Suppressor macrophage treated with lipopolysaccharide for 4 hours (primary cell): ENCODE results near the gene CHIC2.
A peak's percentile ranks its signal among the peaks of the same experiment; 100 is the strongest.

Experiments used
- DNase-seq: peaks from one replicate; pipeline ENCODE4 v3.0.0-alpha.2; 2020

Gene CHIC2

GRCh38 chr4:53997898-53998297 is 66.5 kb downstream of the CHIC2 start:
- no peak for DNase-seq

- DNase-seq = peak; percentile 51
Observed at GRCh38 chr4:53994382-53995102, 69.9 kb downstream of the CHIC2 start.

- no peak for DNase-seq
Observed at GRCh38 chr4:53992785-53993184, 71.6 kb downstream of the CHIC2 start.

GRCh38 chr4:53991821-53992220 is 72.6 kb downstream of the CHIC2 start:
- no peak for DNase-seq

GRCh38 chr4:53990641-53991040 is 73.8 kb downstream of the CHIC2 start:
- no peak for DNase-seq

GRCh38 chr4:53987761-53988171 is 76.6 kb downstream of the CHIC2 start:
- no peak for DNase-seq

DNA sequence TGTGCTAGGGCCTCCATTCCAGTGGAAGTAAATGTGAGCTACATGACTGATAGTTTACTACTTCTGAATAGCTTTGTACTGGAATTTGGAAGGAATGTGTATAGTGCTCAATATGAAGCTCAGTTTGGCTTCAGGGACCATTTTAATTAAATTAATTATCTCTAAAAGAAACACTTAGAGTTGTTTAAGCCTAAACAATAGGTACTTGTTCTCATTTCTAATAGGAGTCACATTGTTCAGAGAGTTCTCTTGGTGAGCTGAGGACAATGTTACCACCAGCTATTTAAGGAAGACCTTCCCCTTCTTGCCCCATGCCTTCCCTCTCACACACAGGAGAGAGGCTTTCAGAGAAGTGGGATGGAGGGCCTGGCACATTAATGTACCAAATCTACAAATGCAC is 78.3 kb downstream of the CHIC2 start:
- DNase-seq = no peak

- DNase-seq = no peak
Observed at GRCh38 chr4:53981567-53981966, 82.8 kb downstream of the CHIC2 start.

DNA sequence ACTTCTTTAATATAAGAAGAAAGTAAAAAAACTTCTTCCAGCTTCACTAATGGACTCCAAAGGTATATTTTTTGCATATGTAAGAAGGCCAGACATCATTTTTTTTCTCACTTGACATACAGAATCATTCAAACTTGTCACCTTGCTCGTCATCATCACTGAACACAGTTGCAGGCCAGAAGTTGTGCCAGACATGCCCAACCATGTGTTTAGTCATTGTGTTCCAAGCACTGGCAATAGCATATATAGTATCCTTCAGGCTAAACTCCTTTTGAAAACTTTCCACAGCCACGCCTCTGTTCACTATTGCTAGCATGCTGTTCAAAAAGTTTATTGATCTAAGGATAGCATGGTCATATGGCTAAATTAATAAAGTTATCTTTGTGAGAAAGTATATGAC is 83.3 kb downstream of the CHIC2 start:
- DNase-seq = no peak

GRCh38 chr4:53974561-53974960 is 89.8 kb downstream of the CHIC2 start:
- no peak for DNase-seq

GRCh38 chr4:53967986-53968385 is 96.4 kb downstream of the CHIC2 start:
- DNase-seq = no peak

- no peak for DNase-seq
Observed at GRCh38 chr4:53963781-53964180, 100.6 kb downstream of the CHIC2 start.

- no peak for DNase-seq
Observed at GRCh38 chr4:53963336-53963735, 101.1 kb downstream of the CHIC2 start.

- DNase-seq = no peak
Observed at GRCh38 chr4:53962516-53963225, 101.7 kb downstream of the CHIC2 start.

DNA sequence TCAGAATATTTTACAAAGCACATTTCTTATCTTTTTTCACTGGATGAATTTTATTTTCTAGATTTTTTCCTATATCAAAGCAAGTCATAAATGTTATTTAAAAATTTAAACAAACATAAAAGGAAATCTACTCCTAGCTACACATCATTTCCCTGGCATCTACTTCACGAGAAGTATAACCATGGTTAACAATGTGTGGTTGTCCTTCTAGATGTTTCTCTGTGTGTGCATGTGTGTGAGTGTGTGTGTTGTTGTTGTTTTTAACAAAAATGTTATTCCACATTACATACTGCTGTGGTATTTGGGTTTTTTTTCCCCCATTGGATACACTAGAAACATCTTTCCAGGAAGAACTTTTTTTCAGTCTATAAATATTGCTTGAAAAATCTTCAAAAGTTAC is 103.1 kb downstream of the CHIC2 start:
- DNase-seq = no peak

DNA sequence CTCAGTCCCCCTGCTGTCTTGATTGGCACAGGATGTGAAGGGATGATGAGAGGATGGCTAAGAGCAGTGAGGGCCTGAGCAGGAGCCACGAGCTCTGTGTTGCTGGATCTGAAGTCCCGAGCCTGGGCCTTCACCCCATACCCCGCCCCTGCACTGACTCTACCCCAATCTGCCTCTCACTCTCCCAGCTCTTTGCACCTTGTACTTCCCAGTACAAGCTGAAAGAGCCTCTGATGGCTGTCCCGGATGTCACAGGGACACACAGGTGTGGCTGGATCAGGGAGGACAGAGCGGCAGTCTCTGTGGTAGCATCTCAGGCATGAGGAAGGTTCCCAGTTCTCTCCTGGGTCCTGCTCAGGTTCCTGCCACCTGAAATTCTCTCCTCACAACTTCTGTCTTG is 103.6 kb downstream of the CHIC2 start:
- DNase-seq = no peak
